ENCODE data around the gene PRKAB2. TPM values are rescaled to one million over a fixed set of nuclear protein-coding genes. Genes with fewer than 3 reads are reported as not detected.
A peak's percentile ranks its signal among the peaks of the same experiment; 100 is the strongest.

PRKAB2 gene
- total and polyA plus RNA-seq, 2 of the 13 experiments (the other 11 are each of a cell fraction or from before 2014, with no cell fraction given): 44.0 to 118 TPM

DNA sequence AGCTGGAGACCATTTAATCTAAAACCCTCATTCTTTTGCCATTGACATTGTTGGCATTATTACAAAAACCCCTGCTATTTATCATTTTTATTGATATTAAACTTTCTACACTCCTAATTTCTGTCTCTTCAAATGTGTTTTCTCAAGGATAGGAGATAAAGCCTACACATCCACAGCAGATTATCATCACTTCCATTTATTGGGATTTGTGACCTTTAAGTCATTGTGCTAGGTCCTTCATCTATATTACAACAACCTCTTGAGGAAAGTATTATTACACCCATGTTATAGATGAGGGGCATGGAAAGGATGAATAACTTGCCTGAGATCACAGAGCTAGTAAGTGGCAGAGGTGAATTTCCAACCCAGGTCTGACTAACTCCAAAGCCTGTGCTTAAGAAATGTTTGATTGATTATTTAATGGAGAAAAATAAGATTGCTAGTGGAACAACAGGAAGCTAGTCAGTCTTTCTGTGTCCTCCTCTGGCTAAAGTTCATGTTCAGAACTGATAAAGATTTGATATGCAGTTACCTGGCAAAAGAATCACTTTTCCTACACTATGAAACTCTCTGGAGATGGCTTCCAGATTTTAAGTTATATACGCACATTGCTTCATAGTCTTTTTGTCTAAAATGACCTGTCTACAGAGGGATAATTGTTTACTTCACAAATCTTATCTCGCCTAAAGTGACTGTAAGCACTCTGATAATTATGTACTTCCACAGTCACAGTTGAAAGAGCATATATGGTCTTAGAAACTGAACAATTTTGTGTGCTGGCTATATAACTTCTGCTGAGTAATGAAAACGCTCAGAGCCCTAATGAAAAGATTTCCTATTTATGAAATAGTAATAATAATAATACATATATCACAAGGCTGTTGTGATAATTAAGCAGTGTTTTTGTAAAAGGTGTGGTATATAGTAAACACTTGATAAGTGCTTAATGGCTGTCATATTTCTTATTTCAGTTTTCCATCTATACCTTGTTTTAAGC, 37.9 kb upstream of the PRKAB2 start:
- Histone ChIP-seq H3K4me3 (replicated peaks in 1 of 3; ENCODE audit: insufficient read depth in 1 of 3, low read depth in 2 of 3, low read length in 3 of 3) (no peak overlapping the region), H4K20me1 (ENCODE audit: insufficient read depth, low read length) (no peaks in the 10 kb centered on the region), H3K9me3 (ENCODE audit: low read length) (no peaks in the 10 kb centered on the region), H3K36me3 (replicated peaks in 1 of 2; ENCODE audit: control insufficient read depth in 1 of 2, insufficient read depth in 2 of 2, low read length in 2 of 2) (peaks cover 11 to 40% of the 10 kb centered on the region in 2 experiments), H3K4me2 (ENCODE audit: low read depth, low read length) (no peak overlapping the region), H3K27me3 (ENCODE audit: control insufficient read depth in 1 of 2, insufficient read depth in 2 of 2, low read length in 2 of 2) (no peaks in the 10 kb centered on the region), H3K9ac (ENCODE audit: insufficient read depth, low read depth, low read length) (no peak overlapping the region), H3K4me1 (ENCODE audit: insufficient read depth, low read length) (peaks cover 66% of the 10 kb centered on the region), H2AFZ (ENCODE audit: low read length) (no peak overlapping the region), H3K27ac (ENCODE audit: extremely low read length, insufficient read depth, low read length) (peak overlapping the region; percentile 19), H3K79me2 (ENCODE audit: insufficient read depth, low read length) (peaks cover 20% of the 10 kb centered on the region)
- DNase-seq (ENCODE audit: low spot score) (no peak), ATAC-seq (no peak), FAIRE-seq (no peak)
- in situ Hi-C loops (cut with HindIII; ENCODE audit: extremely low pct_ligation_motif_present, low pct_unique_long_range_greater_than_20kb) (no loop called here), intact Hi-C loops (cut with micrococcal nuclease; ENCODE audit: unreplicated experiment) (no loop called here)
- BruUV-seq (replicated peaks): no TSS peak
- no peak for TF ChIP-seq TEAD2 (CRISPR knock-in tag; IDR thresholded peaks at IDR 0.05)
- TF ChIP-seq MAFK (conservative IDR thresholded peaks at IDR 0.05 in 1 of 2, IDR thresholded peaks at IDR 0.05 in 1 of 2; ENCODE audit: low read length in 2 of 2): peak in 1 of 2 experiments; percentile 66; a peak in 2 of 4 replicates
- TF ChIP-seq POLR2G (IDR thresholded peaks at IDR 0.05; ENCODE audit: low read depth, low read length): no peak
- 0 out of 2 replicates have a peak, but pooled peaks have one; percentile 5 for TF ChIP-seq RBFOX2 (IDR thresholded peaks at IDR 0.05; ENCODE audit: low read depth, low read length)
- TF ChIP-seq, protein P1, sequence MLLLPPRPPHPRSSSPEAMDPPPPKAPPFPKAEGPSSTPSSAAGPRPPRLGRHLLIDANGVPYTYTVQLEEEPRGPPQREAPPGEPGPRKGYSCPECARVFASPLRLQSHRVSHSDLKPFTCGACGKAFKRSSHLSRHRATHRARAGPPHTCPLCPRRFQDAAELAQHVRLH (CRISPR knock-in tag; IDR thresholded peaks at IDR 0.05; ENCODE audit: borderline replicate concordance, low read depth): no peak
- no peak for TF ChIP-seq IRX3 (CRISPR knock-in tag; IDR thresholded peaks at IDR 0.05; ENCODE audit: borderline replicate concordance, low read depth)
- TF ChIP-seq ZNF572 (CRISPR knock-in tag; IDR thresholded peaks at IDR 0.05): no peak
- TF ChIP-seq PRPF4 (IDR thresholded peaks at IDR 0.05; ENCODE audit: low read depth, low read length, poor library complexity, severe bottlenecking): no peak
- no peak for TF ChIP-seq TERF1 (CRISPR knock-in tag; IDR thresholded peaks at IDR 0.05)
- no peak for TF ChIP-seq ZNF546 (CRISPR knock-in tag; conservative IDR thresholded peaks at IDR 0.05)
- TF ChIP-seq NFIB (CRISPR knock-in tag; IDR thresholded peaks at IDR 0.05; ENCODE audit: borderline replicate concordance): no peak
- no peak for TF ChIP-seq EEA1 (CRISPR knock-in tag; IDR thresholded peaks at IDR 0.05; ENCODE audit: borderline replicate concordance)
- TF ChIP-seq ZNF253 (CRISPR knock-in tag; IDR thresholded peaks at IDR 0.05; ENCODE audit: borderline replicate concordance): no peak
- peak; percentile 53; the same call in 1 of the 2 replicates for TF ChIP-seq MAFF (IDR thresholded peaks at IDR 0.05; ENCODE audit: low read depth, low read length)
- TF ChIP-seq RBM22 (optimal IDR thresholded peaks at IDR 0.05; ENCODE audit: low read length): peak; percentile 28
- TF ChIP-seq ZNF34 (CRISPR knock-in tag; IDR thresholded peaks at IDR 0.05; ENCODE audit: borderline replicate concordance): no peak
- WGBS (ENCODE audit: low lambda C conversion rate): 83% methylated on average over 3 of the region's 3 CpGs
- ChIA-PET POLR2A (interaction anchor here (1.3 to 7.6 kb wide), 6 partner anchors 9 to 41 kb away, joined by 5 to 101 read pairs (median 10); partner anchors contain the start of genes CHD1L and FMO5), CTCF (ENCODE audit: low intra/inter-chr PET ratio, low total read pairs) (interaction anchor here (0.9 to 1.4 kb wide), 2 partner anchors 32 to 38 kb away, joined by 3 to 6 read pairs; partner anchors contain the start of genes CHD1L and PRKAB2)
